GM19463 (cell line): Measurements from ENCODE around the gene GNG3.
"Not testable (repeated sequence)": the region's sequence is repeated elsewhere in the genome, so short reads cannot be mapped to it uniquely, and the experiment has no call there.

ENCODE experiments used
- ATAC-seq: cut with Tn5 transposase; IDR thresholded peaks from one replicate; pipeline ENCODE4 v1.9.1; 2021; ENCODE audit warnings: mild to moderate bottlenecking, moderate library complexity; ENCODE audit not compliant: unreplicated experiment

GNG3 gene

DNA sequence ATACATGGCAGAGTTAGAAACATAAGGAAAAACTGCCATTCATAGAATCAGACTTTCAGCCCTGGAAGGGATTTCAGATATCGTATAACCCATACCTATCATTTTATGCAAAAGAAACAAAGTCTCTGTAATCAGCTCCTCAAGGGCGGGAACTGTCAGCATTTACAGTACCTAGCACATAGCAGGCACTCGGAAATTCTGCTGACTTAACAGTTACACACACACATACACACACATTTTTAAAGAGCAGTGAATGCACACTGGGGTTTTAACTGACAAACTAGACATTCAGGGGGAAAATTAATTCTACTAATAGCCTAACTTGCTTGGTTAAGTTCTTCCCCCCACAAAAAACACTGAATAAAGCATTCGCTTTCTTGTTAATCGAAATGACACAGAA lies 8.7 kb downstream of the GNG3 start:
- ATAC-seq = no peak

DNA sequence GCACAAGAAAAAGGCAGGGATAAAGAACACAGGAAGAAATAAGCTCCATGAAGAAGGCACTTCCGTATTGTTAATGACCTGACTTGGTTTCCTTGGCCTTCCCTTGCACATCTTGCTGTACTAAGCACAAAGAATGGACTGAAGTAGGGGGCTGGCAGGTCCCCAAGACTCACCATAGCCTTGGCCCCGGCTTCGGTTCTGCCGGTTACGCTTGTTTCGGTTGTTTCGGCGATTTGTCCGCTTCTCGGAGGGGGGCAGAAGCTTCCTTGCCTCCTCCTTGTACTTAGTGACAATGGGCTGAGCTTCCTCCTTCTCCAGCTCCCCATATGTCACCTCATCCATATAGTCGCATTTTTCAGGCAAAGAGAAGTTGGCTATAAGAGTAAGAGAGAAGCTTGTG lies 9.3 kb downstream of the GNG3 start:
- no peak for ATAC-seq

DNA sequence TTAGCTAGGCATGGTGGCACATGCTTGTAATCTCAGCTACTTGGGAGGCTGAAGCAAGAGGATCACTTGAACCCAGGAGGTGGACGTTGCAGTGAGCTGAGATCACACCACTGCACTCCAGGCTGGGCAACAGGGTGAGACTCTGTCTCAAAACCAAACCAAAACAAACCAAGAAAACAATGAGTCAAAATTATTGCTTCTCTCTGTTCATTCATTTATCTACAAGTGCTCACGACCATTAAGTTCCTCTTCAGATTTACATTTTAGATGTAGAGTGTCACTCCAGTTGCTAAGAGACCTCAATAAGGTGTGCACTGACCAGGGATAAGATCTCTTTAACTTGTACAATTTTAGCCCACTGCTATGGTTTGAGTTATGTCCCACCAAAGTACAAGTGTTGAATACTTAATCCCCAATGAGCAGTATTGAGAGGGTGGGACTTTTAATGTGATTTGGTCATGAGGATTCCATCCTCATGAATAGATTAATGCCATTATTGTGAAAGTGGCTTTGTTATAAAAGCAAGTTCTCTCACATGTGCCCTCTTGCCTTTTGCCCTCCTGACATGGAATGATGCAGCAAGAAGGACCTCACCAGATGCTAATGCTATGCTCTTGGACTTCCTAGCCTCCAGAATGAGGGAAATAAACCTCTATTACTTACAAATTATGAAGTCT lies 12.0 kb downstream of the GNG3 start:
- ATAC-seq = no peak

DNA sequence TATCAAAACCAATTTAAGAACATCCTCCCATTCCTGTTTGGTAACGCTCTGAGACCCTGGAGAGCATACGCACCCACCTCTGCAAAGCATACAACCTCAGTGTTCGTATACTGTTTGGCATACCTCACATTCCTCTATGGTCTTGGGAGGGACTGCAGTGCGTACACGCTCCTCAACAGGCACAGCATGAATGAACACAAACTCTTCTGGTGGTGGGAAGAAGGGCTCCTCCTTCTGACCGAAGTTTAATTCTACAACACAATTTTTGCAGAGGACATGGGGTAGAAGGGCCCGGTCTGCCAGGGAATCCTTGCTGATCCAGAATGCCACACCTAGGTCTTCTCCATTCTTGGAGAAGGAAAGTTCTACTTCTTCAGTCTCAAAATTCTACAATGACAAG lies 14.5 kb downstream of the GNG3 start:
- no peak for ATAC-seq

DNA sequence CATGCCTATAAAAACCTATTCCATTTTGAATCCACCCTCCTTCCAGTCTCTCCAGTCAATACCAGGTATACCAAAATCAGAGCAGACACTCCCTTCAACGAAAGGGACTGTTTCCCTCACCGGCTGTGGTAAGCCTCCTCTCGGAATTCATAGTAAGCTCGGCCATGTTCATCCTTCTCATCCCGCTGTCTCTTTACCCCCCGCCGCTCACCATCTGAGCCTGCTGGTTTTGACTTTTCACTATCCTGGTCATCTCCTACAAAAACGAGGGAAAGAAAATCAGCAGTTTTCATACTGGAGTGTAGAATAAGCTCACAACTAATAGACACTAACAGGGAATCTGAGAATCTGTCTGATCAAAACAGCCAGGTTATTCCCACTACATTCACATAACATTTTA lies 16.7 kb downstream of the GNG3 start:
- no peak for ATAC-seq

DNA sequence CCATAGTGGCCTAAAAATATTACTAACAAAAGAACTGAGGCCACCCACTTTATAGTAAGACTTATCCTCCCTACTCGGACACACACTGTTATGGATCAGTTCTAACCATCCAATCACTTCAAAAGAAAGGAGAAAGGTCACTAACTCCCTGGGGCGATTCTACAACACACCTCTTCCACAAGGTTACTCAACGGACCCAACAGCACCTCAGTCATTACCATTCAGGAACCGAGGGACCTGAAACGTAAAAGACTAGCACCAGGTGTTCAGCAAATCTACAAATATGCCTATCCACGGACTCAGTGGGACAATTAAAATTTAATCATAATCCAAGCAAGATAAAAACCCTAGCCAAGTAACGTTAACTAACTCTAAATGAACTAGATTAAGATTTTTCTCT lies 18.2 kb downstream of the GNG3 start:
- no peak for ATAC-seq

DNA sequence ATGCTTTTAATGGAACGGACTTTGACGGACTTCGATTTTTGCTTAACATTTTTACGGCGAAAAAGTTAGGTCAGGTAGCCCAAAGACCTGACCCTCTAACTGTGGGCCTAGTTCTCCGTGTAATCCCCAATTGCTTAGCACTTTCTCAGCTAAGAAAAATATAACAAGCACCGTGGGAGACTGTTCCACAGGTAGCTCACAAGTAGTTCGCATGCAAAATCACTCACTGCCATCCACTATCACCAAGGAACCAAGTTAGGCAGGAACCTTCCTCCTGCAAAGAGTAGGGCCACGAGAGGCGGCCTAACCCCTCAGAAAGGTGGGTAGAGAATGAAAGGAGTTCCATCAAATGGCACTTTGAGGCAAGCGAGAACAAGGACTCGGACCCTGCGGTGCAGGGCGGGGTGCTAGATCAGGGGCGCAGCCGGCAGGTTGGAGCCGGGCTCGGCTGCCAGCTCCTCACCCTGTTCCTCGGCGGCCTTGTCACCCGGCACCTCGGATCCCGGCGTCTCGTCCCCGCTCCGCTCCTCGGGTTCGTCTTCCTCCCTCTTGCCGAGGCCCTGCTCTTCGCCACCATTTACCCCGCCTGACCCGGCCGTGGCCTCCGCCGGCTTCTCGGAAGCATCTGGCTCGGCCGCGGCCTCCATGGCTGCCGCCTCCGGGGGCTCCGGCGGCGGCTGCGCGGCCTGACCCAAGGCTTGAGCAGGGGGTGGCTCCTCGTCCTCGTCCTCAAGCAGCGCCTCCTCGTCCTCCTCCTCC lies 18.9 kb downstream of the GNG3 start:
- no peak for ATAC-seq

DNA sequence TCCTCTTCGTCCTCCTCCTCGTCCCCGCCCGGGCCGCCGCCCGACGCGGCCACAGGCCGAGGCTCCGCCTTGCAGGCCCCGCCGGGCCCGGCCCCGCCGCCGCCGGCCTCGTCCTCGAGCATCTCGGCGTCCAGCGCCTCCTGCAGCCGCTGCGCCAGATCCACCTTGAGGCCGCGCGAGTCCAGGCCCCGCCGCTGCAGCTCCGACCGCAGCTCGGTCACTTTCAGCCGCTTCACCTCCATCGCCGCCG lies 19.4 kb downstream of the GNG3 start:
- no peak for ATAC-seq

DNA sequence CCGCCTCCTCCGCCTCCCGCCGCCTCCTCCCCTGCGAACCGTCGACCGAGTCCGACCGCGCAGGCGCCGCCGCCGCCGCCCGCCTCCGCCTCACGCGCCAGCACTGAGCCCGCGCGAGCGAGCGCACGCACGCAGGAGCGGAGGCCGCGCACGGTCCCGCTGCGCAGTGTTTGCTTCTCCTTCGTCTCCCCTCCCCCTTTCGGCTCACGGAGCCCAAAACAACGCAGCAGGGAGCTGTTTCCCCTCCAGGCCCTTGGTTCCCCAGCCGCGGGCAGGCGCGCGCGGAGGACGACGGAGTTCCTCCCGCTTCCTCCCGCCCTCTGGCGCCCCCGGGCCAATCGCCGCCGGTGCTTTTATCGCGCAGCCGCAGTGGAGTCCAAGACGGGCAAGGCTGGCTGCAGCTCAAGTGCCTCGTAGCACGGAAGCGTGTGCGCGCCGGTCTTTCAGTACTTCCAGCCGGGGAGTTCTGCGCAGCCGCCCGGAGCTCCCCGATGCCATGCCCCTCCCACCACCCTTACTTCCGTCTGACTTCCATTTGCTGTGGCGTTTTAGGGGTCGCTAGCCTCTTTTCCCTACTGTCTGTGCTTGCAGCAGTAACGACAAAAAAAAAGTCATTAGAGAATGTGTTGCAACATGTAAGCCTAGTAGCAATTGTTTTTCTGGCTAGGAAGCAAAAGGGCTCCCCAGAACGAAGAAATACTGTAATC lies 19.8 kb downstream of the GNG3 start, which contains the start of gene HNRNPUL2:
Gene HNRNPUL2 (minus strand): TSS at position 293 of the 707 bp plus-strand sequence. CDS start 301 bp downstream, outside the sequence.
- ATAC-seq = peak; percentile 73

DNA sequence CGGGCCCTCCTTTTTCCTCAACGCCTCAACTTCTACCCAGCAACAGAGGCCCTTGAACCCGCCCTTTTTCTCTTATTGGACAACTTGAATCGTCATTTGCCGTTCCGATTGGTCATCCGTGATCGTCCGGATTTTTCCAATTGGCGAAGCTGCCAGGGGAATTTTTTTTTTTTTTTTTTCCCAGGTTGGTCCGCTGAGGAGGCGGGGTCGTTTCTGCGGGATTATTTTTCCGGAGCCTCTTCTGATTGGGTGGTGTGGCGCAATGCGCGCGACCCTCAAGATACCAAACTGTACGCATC lies 20.3 kb downstream of the GNG3 start:
- peak; percentile 38 for ATAC-seq

DNA sequence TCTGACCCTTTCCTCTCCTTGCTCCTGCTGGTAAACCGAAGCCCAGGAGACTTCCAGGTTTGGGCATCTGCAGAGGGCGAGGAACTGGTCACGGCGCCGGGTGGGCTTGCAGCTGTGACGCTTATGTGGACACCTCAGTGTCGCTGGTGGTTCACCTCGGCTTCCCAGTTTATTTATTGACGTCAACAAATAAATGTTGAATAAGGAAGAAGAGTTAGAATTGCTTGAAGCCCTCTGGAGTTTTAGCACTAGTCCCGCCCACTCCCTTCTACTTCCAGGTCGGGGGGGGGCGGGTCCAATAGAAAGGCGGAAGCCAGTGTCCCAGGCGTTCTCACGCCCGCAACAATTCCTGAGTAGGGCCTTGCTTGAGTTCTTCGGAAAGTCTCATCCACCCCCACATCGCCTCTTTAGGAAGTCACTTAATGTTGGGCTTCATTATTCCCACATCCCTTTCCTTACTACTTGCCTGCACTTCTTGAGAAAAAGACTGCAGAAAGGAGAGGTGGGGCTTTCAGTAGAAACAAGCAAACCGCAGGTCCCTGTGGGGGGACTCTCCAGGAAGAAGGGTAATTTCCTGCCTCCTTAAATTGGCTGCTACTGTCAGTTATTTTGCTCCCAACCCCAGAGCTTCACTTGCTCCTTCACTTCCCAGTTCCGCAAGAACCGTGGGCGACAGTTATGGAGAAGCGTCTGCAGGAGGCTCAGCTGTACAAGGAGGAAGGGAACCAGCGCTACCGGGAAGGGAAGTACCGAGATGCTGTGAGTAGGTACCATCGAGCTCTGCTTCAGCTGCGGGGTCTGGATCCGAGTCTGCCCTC lies 20.9 kb downstream of the GNG3 start, which contains the start of gene TTC9C:
Gene TTC9C (plus strand): TSS at position 316 of the 818 bp plus-strand sequence. CDS start 363 bp downstream, at position 679.
- ATAC-seq = no peak

DNA sequence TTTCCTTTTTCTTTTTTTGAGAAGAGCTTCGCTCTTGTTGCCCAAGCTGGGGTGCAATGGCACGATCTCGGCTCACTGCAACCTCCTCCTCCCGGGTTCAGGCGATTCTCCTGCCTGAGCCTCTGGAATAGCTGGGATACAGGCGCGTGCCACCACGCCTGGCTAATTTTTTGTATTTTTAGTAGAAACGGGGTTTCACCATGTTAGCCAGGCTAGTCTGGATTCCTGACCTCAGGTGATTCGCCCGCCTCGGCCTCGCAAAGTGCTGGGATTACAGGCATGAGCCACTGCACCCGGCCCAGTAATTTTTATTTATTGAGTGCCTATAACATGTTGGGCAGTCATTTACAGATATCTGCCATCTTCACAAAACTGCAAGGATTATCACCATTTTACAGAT lies 22.6 kb downstream of the GNG3 start:
- not testable (repeated sequence) for ATAC-seq

DNA sequence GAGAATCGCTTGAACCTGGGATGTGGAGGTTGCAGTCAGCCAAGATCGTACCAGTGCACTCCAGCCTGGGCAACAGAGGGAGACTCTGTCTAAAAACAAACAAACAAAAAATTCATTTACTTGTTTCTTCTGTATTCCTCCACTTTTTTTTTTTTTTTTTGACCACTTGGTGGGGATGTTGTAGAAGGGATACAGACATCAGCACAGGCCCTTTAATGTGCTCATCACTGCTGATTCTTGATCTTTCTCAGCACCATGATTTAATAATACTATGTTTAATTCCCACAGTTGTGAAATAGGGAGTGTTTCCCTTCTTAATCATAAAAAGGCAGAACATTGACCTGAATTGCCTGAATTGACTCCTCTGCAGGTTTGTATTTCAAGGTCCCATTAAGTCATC lies 25.4 kb downstream of the GNG3 start:
- no peak for ATAC-seq

DNA sequence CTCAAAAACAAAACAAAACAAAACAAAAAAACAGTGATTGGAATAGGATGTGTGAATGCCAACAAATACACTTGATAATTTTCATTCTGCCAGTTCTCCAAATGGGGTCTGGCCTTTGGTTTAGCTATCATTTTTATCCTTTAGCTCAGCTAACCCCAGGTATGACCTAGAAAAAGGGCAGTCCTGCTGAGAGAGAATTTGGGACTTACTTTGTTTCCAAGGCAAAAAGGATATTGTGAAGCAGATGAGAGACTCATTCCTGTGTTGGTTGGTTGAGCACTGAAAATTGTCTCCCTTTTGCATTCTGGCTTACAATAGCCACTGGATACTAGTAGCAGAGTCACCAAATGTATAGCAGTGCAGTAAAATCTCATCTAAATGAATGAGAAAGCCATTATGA lies 29.7 kb downstream of the GNG3 start:
- ATAC-seq = no peak

DNA sequence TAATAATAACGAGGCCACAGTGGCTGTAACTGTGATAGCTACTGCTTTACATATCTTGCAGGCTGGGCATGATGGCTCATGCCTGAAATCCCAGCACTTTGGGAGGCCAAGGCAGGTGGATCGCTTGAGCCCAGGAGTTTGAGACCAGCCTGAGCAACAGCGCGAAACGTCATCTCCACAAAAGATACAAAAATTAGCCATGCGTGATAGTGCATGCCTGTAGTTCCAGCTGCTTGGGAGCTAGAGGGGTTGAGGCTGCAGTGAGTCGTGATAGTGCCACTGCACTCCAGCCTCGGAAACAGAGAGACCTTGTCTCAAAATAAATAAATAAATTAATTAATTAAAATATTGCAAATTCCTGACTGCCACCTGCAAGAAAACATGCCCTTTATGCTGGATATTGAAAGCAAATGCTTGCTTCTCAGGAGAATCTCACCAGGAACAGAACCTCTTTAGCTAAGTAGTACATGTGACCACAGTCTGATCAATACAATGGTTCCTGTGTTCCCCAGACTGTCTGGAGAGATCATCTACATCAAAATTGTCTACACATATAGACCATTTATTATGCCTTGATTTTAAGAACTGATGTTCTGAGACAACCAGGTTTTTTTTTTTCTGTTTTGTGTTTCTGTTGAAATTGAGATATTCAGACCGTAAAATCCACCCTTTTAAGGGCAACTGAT lies 40.1 kb downstream of the GNG3 start:
- ATAC-seq = no peak

DNA sequence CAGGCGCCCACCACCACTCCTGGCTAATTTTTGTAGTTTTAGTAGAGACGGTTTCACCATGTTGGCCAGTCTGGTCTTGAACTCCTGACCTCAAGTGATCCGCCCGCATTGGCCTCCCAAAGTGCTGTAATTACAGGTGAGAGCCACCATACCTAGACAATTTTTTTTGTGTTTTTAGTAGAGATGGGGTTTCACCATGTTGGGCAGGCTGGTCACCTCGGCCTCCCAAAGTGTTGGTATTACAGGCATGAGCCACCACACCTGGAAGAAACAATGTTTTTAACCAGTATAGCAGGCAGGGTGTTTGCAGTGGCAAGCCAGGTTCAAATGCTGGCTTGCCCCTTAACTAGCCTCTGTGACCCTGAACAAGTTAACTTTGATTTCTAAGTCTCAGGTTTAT lies 42.5 kb downstream of the GNG3 start:
- not testable (repeated sequence) for ATAC-seq

DNA sequence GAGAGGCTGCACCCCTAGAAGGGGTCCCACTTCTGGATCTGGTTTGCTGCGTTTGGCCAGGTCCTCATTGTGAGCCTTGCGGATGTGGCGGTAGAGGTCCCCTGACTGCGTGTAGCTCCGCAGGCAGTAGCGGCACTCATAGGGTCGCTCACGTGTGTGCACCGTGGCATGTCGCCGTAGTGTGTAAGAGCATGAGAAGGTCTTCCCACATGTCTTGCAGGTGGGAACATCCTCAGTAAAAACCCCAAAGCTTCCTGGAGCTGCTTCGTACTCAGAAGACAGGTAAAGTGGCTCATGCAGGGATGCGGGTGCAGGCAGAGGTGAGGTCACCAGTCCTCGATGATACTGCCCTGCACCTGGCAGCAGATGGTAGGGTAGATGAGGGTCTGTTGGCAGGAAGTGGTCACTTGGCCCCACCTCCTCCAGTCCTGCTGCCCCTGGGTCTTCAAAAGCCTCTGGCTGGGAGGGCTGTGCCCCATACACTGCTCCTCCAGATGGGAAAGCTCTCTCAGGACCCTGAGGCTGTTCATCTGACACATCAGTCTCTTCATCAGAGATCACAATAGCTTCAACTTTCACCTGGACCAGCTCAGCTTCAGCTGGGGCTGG lies 44.8 kb downstream of the GNG3 start:
- no peak for ATAC-seq

DNA sequence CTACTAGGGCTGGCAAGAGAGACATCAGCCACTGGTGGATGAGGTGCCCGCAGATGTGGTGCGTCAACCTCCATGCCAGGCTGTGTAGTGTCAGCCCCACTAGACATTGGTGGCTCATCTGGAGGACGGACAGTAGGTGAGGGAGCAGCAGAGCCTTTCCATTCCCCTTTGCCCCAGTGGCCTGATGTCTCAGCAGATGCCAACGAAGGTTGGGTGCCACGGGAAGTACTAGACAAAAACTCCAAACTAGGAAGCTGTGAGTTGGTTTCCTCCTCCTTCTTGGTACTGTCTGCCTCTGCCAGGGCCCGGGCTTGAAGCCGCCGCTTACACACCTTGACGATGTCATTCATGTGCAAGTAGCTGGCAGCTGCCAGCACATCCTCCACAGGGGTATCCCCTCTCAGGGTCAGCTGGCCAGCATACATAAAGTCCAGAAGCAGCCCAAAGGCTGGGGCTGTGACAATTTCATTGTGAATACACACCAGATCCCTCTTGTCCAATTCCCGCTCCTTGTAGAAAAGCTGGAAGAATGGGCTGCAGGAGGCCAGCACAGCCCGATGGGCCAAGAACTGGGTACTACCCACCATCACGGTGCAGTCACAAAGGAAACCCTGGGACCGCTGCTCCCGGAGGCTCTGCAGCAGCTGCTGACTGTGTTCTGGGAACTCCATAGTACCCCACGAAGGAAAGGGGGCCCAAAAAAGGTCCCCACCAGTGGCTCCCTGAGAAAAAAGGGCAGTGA lies 45.7 kb downstream of the GNG3 start:
- no peak for ATAC-seq

DNA sequence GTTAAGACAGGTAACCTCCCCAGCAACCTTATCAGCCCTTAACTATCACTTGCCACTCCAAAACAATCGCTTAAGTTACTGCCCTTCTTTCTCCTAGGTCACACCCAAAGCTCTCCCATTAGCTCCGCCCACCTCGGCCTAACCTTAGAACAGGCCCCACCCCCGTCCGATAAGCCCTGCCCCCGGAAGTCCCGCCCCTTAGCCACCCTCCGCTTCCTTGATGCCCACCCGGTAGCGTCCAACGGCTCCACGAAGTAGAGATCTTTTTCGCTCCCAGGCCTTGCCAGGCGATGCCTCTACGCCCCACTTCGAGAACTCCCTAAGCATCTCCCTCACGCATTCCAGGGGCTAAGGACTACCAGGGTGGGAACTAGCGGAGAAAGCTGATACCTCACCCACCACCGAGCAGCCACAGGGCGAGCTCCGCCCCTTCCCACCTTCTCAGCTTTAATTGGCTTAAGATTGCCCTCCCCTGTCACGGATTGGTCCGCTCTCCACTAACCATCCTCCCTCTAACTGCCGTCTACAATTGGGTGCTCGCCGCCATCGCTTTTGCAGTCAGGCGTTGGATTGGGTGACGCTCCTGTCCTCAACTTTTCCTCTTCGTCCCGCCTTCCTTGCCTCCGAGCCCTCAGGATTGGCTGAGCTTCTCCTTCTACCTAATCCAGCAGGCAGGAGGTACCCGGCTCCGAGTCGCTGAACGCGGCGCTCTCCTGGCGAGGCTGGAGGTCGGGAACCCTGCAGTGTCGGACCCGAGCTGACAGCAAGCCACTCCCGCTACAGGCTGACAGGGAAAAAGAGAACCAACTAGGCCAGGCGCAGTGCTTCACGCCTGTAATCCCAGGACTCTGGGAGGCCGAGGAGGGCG lies 46.5 kb downstream of the GNG3 start, which contains the start of gene ZBTB3:
Gene ZBTB3 (minus strand): TSS at position 425 of the 868 bp plus-strand sequence. CDS start 496 bp downstream, outside the sequence.
- ATAC-seq = peak; percentile 96
